HG03103 (cell line): Measurements from ENCODE around the gene ZNF414.

Experiments used
- ATAC-seq: cut with Tn5 transposase; IDR thresholded peaks from one replicate; pipeline ENCODE4 v1.9.1; 2021; ENCODE audit warnings: low read depth; ENCODE audit not compliant: unreplicated experiment

ZNF414 gene

GRCh38 chr19:8469613-8470368, 44.2 kb downstream of the ZNF414 start:
- no peak for ATAC-seq

DNA sequence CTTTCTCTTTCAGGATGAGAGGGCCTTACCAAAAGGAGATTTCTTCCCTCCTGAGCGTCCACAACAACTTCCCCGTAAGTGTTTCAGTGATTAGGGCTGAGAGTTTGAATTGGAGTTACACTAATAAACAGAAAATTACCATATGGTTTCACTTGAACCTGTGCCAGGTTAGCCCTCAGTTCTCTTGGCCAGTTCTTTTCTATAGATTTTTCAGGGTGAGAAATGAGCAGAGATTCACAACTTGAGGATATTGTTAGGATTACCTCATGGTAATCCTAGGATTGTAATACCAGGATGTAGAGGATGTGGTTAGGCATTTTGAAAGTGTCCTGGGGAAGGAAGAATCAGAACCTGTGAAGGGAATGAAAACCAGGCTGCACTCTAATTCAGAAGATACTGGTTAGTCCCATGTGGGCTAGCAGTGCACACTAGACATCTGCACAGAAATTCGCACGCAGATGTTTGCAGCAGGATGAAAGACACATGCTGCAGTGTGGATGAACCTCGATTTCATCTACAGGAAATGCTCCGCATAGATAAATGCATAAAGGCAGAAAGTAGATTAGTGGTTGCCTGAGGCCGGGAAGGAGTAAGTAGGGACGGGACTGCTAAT, 45.1 kb downstream of the ZNF414 start:
- no peak for ATAC-seq

DNA sequence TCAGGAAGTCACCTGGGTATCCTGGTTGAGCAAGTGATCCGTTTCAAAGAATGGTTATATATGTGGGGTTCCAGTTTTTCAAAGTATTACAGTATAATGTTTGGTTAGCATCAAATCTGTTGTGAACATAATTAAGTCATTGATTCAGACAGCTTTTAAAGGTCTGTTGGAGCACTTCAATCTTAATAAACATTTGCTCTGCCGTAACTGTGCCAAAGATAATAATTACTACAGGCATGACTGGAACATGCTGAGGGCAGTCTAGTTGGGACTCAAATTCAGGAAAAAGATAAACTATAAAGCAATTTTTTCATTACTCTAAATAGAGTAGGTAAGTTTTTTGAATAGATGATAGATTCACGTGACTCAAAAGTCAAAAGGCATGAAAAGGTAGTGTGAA, 45.8 kb downstream of the ZNF414 start:
- ATAC-seq: no peak

- no peak for ATAC-seq
Observed at GRCh38 chr19:8466018-8466417, 47.9 kb downstream of the ZNF414 start.

DNA sequence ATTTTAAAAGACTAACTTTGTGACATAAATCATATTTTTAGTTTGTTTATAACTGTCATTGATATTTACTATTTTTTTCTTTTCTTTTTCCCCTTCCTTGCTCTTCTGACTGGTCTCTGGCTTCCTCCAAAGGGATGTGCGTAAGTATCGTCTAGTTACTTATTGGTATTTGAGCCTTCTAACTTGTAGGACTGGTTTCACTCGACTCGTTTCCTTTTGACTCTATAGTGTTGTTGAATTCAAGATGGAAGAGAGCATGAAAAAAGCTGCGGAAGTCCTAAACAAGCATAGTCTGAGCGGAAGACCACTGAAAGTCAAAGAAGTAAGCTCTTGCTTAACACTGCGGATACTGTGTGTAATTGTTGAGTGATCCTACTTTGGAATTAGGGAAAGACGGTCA, 50.6 kb downstream of the ZNF414 start:
- ATAC-seq: no peak

GRCh38 chr19:8462571-8462970, 51.4 kb downstream of the ZNF414 start:
- ATAC-seq: no peak

GRCh38 chr19:8461891-8462290, 52.1 kb downstream of the ZNF414 start:
- no peak for ATAC-seq

- ATAC-seq: no peak
Observed at GRCh38 chr19:8461376-8461775, 52.6 kb downstream of the ZNF414 start.

GRCh38 chr19:8460516-8461298, 53.3 kb downstream of the ZNF414 start:
- no peak for ATAC-seq
